SW480 (cell line): ENCODE results near the gene PITPNC1.
"Not testable (repeated sequence)": the region's sequence is repeated elsewhere in the genome, so short reads cannot be mapped to it uniquely, and the experiment has no call there.

Experiments
- DNase-seq: peaks from one replicate; pipeline ENCODE4 v3.0.0-alpha.2; 2016; ENCODE audit warnings: low spot score

Gene PITPNC1

DNA sequence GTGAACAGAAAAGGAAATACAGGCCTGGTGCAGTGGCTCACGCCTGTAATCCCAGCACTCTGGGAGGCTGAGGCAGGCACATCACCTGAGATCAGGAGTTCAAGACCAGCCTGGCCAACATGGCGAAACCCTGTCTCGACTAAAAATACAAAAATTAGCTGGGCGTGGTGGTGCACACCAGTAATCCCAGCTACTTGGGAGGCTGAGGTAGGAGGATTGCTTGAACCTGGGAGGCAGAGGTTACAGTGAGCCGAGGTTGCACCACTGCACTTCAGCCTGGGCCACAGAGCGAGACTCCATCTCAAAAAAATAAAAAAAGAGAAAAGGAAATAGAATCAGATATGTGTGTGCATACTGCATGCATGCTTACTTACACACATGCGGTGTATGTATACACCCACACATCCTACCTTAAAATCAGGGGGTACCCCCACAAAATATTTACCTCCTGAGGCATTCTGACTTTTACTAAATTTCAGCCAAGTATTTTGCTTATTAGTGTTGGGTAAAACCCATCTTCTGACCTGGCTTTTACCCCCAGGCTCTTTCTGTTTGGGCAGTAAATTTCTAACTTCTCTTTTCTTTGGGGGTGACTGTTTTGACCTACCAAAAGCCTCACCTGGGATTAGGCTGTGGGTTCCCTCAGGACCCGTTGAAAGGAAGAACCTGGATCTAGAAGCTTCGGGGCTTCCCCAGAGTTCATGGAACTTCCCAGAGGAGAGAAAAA, 201.8 kb downstream of the PITPNC1 start:
- not testable (repeated sequence) for DNase-seq

DNA sequence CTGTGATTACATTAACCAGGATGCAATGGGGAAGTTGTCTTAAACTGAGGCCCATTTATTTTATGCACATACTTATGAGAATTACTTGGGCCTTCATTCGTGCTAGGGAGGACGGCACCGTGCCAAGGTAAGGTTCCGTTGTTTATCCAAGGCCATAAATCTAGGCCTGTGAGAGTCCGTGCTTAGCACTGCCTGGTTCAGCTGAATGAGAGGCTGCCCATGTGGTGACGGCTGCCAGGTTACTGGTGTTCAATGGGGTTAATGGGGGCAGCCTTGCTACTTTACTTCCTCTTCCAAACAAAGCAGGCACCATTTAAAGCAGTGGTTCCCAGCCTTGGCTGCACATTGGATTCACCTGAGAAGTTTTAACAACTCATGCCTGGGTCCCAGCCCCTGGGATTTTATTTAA, 205.6 kb downstream of the PITPNC1 start:
- no peak for DNase-seq

DNA sequence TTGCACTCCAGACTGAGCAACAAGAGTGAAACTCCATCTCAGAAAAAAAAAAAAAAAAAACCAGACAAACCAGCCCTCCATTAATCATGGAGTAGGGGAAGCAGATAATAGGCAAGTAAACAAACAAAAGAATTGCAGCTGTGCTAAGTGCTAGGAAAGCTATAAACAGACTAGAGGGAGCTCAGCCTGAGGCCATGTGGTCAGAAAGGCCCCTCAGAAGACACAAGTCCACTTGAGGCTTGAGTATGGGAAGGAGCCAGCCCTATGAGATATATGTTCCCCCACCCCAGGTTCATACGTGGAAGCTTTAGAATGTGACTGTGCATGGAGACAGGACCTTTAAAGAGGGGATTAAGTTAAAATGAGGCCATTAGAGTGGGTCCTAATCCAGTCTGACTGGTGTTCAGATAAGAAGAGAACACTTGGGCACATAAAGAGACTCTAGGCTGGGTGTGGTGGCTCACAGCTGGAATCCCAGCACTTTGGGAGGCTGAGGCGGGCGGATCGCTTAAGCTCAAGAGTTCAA, 208.1 kb downstream of the PITPNC1 start:
- no peak for DNase-seq

DNA sequence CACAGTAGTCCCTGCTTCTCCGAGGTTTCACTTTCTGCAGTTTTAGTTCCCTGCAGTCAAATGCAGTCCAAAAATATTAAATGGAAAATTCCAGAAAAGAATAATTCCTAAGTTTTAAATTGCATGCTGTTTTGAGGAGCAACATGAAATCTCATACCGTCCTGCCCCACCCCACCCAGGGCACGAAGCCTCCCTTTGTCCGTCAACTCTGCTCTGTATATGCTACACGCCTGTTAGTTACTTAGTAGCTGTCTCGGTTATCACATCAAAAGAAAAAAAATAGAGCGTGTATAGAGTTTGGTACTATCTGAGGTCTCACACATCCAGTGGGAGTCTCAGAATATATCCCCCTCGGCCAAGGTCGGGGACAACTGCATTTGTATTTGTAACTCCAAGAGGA, 211.2 kb downstream of the PITPNC1 start:
- no peak for DNase-seq

DNA sequence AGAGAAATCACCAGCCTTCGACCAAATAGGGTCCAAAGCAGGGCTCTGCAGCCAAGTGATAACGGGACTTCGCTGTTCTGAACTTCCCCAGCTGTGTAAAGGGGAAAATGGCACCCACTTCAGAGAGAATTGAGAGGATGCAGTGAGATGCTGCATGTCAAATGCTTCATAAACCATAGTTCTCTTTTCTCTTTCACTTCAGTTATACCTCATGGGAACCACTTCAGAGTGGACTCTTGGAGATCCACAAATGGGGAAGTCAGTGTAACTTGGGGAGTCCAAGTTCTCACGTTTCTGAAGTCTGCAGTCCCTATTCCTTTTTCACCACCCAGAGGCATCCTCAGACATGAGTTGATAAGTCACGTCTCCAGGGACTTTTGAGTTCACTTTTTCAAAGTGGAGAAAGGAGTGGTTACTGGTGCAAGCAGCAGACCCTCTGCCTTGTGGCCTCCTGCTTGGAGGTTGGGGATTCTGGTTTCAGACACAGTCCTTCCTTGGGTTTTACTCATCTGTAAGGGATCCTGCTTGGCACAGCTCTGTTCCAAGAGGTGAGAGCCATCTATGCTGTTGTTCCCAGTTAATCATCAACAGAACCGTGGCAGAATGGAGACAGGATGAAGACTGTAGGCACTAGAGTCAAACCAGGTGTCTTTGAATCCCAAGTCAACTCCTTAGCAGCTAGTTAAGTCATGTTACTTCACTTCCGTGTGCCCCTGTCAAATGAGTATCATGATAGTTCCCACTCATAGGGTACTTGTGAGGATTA, 217.2 kb downstream of the PITPNC1 start:
- no peak for DNase-seq

DNA sequence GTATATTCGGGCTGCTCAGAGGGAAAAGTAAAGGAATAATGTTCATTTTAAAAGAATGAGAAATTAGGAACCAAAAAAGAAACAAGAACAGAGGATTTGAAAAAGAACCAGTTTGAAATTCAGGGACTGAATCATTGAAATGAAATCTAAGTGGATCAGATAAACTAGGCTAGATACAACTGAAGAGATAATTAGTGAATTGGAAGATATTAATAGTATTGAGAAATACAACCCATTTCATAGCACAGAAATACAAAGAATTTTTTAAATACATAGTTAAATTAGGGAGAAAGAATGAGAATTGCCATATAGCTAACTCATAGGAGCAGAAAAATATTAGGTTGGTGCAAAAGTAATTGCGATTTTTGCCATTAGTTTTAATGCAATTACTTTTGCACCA, 223.3 kb downstream of the PITPNC1 start:
- DNase-seq, result no peak

DNA sequence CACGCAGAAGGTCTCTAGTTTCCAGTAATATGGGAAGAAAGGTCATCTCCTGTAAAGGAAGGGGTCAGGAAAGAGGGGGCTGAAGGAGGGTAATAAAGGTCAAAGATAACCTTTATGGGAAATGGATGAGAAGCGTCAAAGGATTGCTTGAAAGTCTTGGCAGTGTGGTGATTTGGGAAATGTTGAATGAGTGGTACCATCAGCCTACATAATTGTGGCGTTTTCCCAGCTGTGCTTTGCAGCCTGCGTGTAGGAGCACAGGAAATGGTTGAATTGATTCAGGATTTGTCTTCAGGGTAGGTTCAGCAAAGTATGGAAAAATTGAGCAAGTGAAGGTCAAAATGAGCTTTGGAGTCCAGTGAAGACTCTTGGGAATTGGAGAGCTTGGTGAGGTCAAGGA, 224.8 kb downstream of the PITPNC1 start:
- no peak for DNase-seq

DNA sequence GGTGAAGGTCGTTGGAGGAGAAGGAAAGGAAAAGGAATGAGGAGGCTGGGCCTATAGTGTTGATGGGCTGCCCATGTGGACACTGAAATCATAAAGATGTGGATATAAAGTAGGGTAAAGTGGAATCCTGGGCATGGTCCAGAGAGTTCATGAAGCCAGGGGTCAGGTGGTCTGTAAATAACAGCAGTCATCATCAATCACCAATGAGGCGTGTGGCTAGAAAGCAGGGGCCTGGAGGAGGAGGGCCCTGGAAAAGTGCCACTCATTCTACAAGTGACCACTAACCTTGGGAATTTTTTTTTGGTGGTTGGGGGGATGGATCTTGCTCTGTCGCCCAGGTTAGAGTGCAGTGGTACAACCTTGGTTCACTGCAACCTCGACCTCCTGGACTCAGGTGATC, 225.4 kb downstream of the PITPNC1 start:
- DNase-seq, result no peak

DNA sequence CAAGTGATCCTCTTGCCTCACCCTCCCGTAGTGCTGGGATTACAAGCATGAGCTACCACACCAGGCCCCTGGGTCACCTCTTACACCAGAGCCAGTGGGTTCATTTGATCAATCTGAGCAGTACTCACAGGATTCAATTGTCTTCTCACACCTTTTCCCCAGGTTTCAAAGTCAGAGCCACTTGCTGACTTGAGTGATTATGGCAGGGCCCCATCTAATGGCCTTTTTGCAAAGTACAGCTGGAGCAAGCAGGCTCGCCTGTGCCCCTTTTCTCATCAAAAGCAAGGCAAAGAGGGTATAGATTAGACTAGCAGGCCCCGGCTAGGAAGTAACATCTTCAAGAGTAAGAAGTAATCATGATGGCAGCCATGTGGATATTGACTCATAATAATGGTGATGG, 225.9 kb downstream of the PITPNC1 start:
- DNase-seq, result peak; percentile 43

DNA sequence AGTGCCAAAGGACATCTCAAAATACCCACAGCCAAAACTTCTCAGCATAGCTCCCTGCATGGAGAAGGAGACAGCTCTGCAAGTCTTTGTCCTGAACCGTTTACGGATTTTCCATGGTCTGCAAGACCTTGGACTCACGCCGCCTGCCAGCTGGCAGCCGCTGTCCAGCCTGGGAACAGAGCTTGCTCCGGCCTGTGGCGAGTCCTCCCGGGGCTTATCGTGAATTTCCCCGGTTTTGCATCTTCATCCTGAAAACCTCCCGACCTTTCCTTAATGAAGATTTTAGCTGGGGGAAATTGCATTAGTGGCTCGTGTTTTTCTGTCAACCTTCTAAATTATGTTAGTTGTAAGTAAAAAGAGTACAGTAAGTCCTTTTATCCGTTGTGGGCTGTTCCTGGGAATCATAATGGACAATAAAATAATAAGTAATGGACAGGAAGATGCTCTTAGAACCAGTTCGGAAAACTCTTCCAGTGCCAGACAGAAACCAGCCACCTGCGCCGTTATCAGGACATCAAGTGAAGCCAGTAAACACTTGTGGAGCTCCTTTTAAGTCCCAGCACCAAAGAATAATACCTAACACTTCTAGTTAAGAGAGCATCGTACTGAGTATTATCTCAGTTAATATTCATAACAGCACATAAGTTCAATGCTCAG, 228.3 kb downstream of the PITPNC1 start:
- no peak for DNase-seq

DNA sequence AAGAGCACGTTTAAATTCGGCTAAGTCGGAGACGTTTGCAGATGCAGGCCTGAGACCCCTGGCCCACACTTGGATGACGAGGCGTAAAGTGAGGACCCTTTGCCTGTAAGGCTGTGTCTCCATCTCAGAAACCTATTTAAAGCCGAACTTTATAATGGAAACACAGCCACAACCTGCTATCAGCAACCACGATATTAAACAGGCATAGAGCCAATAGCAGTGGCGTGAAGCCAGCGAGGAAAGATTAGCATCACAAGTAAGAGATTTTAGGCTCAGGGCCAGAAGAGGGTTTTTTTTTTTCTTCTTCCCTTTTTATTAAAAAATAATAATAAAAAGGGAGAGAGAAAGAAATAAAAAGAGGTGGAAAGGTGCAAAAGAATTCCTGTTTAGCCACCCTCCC, 229.4 kb downstream of the PITPNC1 start:
- DNase-seq, result no peak

DNA sequence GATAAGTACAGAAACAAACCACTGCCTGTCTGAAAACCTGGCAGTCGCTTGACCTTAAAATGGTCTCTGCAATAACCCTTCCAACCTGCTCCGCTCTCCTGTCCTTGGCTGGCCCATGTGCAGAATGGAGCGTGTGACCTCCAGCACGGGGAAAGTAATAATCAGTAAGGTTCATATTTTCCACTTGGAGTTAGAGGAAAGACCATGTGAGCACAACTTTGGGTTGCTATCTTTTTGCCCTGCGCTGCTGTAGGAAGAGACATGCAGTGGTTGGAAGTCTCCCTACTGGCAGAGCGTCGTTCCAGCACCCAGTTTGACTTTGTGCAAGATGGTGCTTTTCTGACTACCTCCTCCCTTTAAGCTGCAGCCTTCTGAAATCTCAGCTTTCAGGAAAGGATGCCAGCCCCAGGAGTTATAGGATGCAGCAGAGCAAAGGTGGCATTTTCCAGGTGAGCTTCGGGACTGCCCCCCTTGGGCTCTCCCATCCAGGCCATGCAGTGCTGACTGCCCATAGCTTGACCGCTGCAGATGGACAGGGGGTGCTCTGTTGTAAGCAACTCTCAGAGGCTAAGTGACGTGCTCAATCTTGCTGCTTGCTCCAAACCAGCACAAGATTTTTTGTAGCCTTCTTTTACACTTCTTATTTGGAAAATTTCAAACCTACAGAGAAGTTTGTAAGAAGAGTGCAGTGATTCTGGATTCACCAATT, 230.0 kb downstream of the PITPNC1 start:
- DNase-seq, result no peak

DNA sequence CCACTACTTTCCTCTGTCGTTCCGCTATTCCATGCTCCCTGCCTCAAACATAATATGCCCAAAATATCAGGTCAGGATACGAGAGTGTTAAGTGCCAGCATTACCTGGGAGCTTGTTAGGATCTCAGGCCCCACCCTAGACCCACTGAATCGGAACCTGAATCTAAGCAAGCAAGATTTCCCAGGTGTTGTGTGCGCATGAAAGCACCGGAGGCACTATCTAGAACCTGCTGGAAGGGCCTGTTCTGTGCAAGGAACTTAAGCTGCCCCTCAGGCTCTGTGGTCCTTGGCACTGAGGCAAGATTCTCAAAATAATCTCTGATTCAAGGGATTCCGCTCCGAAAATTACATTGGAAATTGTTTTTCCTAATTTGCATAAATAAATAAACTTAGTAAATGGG, 233.0 kb downstream of the PITPNC1 start:
- DNase-seq, result no peak

DNA sequence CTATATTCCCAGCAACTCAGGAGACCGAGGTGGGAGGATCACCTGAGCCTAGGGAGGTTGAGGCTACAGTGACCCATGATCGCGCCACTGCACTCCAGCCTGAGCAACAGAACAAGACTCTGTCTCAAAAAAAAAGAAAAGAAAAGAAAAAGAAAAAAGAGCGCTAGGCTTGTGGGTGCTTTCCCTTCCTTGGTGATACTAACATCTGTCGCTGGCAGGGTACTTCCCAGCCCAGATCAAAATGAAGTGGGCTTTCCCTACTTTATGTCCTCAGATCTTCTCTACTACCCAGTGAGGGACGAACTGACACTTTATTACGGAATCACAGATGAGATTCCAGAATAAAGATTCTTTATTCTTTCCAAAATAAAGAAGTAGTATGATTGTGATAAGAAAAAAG, 236.9 kb downstream of the PITPNC1 start:
- no peak for DNase-seq

DNA sequence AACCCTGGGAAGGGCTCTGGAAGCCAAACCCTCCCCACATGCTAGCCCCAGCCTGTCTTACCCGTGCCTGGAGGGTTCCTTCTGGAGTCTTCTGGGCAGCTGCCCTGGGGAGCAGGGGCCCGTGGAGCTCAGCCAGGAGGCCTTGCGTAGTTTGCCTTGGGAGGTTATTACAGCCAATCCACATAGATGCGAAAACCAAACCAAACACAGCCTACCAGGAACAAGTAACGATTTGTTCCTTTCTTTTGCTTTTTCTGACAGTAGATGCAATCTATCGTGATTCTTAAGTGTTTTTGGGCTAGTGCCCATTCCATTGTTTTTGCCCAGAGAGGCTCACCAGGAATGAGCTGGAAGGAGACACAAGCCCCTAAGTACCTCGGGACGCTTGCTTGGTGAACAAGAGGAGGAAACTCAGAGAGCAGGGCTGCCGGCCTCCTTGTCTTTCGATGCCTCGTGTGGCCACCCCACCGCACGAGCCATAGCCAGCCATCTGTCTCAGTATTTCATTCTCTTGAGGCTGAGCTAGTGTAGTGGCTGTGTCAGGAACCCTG, 238.0 kb downstream of the PITPNC1 start:
- DNase-seq, result no peak

DNA sequence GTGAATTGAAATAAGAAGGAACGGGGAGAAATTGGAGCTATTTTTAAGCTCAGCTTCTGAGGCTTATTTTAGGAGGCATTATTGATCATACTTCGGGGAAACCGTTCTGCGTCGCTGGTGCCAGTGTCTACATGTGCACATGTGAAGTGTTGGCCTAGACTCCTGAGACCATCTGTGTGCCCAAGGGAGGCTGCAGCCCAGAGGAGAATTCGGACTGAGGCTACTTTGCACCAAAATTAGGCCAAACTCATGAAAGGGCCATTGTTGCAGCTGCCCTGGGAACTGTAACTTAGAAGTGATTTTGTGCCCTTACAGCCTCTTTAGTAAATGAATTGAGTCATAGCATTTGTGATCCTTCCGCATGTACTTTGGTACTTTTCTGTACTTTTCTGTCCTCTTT, 238.7 kb downstream of the PITPNC1 start:
- DNase-seq, result no peak

DNA sequence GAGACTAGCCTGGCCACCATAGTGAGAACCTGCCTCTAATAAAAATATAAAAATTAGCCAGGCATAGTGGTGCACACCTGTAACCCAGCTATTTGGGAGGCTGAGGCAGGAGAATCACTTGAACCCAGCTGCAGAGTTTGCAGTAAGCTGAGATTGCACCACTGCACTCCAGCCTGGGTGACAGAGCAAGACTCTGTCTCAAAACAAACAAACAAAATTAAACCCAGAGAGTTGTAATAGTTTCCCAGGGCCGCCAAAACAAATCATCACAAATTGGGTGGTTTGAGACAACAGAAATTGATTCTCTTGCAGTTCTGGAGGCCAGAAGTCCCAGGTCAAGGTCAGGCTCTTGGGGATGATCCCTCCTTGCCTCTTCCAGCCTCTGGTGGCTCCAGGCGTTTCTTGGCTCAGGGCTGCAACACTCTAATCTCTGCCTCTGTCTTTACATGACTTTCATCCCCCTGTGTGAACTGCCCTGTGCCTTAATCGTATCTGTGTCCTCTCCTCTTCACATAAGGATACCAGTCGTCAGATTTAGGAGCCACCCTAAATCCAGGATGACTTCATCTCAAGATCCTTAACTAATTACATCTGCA, 240.3 kb downstream of the PITPNC1 start:
- no peak for DNase-seq

DNA sequence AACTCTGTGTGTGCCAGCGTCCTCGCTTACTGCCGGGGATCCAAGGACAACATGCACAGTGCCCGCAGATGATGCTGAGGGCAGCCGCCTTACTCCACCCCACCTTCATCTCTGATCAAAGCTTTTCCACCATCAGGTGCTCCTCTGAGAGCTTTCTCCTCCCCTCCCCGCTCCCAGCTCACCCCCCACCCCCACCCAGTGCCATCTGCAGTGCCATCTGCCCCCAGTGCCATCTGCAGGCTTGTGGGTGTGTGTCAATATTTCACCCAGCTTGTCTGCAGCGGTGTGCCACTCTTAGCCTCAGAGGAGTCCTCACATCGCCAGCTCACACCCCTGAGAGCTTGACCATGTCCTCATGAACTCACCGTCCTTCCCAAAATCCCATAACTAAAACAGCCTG, 242.5 kb downstream of the PITPNC1 start:
- no peak for DNase-seq

DNA sequence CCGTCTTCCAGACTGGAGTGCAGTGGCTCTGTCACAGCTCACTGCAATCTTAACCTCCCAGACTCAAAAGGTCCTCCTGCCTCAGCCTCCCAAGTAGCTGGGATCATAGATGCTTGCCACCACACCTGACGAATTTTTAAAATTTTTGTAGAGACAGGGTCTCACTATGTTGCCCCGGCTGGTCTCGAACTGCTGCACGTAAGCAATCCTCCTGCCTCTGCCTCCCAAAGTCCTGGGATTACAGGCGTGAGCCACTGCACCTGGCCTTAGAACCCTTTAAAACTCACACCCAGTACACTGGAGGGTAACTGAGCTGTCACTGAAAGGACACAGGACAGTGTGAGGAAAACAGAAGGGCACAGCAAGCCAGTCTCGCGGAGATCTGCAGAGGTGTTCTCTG, 243.0 kb downstream of the PITPNC1 start:
- DNase-seq, result no peak

DNA sequence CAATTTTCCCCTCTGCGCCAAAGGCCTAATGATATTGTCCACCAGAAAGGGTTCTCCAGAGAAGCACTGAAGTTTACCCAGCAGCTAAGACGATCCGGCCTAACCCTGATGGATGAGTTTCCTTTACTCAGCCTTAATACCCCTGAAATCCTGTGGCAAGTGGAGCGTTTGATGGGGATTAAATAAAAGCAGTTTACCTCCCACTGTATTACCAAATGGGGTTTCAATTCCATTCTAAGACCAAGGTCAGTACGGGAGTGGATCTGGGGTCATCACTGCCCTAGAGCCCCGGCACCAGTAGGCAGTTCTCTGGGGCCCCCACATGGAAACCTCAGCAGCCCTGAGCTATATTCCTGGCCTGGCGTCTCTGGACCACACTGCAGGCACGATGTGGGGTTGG, 243.6 kb downstream of the PITPNC1 start:
- no peak for DNase-seq

DNA sequence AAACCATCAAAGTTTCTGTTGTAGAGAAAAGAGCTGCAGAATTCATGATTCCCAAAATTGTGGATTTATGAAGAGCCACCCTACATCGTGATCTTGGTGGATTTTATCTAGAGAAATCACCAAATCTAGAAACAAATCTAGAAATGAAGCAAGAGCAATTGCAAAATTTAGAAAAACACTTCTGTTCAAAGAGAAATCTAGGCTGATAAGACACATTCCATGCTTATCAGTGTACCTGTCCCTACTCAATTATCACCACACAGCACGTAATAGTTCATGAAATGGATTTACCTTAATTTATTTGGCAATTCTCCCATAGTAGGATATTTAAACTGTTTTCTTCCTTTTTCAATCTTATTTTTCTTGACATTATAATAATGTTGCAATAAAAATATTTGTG, 246.7 kb downstream of the PITPNC1 start:
- no peak for DNase-seq
